ENCODE data around the gene ANGPT4.

Gene ANGPT4

GRCh38 chr20:939606-940005 lies 23.5 kb upstream of the ANGPT4 start:
- DNase-seq: no peak

- DNase-seq: no peak
Measured at GRCh38 chr20:934186-934840, 18.2 kb upstream of the ANGPT4 start.

- no peak for DNase-seq
Measured at GRCh38 chr20:933029-933428, 16.9 kb upstream of the ANGPT4 start.

- DNase-seq: no peak
Measured at GRCh38 chr20:931401-931800, 15.3 kb upstream of the ANGPT4 start.

- DNase-seq: no peak
Measured at GRCh38 chr20:926670-927069, 10.5 kb upstream of the ANGPT4 start.

- no peak for DNase-seq
Measured at GRCh38 chr20:925516-925915, 9.4 kb upstream of the ANGPT4 start.

- DNase-seq: no peak
Measured at GRCh38 chr20:924639-925038, 8.5 kb upstream of the ANGPT4 start.

- no peak for DNase-seq
Measured at GRCh38 chr20:922781-923180, 6.6 kb upstream of the ANGPT4 start.

- DNase-seq: no peak
Measured at GRCh38 chr20:921068-921467, 4.9 kb upstream of the ANGPT4 start.

- no peak for DNase-seq
Measured at GRCh38 chr20:920311-920710, 4.2 kb upstream of the ANGPT4 start.

- DNase-seq: no peak
Measured at GRCh38 chr20:919491-919916, 3.4 kb upstream of the ANGPT4 start.

- DNase-seq: no peak
Measured at GRCh38 chr20:917416-917815, 1.3 kb upstream of the ANGPT4 start.

- DNase-seq: no peak
Measured at GRCh38 chr20:916825-917224, 691 bp upstream of the ANGPT4 start.

GRCh38 chr20:914727-915498 lies 1.2 kb downstream of the ANGPT4 start:
- no peak for DNase-seq

- no peak for DNase-seq
Measured at GRCh38 chr20:913306-913849, 2.8 kb downstream of the ANGPT4 start.

GRCh38 chr20:911882-912600 lies 4.1 kb downstream of the ANGPT4 start:
- peak in 1 of 5 donors; percentile 6 for DNase-seq

- DNase-seq: no peak
Measured at GRCh38 chr20:910870-911770, 5.0 kb downstream of the ANGPT4 start.

GRCh38 chr20:910132-910869 lies 5.8 kb downstream of the ANGPT4 start:
- no peak for DNase-seq

GRCh38 chr20:909641-910040 lies 6.5 kb downstream of the ANGPT4 start:
- no peak for DNase-seq

- no peak for DNase-seq
Measured at GRCh38 chr20:906703-907270, 9.3 kb downstream of the ANGPT4 start.

- DNase-seq: no peak
Measured at GRCh38 chr20:906001-906520, 10.1 kb downstream of the ANGPT4 start.
